A549 (cell line): ENCODE data around the gene ELN. TPM values are rescaled to one million over a fixed set of nuclear protein-coding genes. Genes with fewer than 3 reads are reported as not detected.

Source experiments
- ATAC-seq, 2 experiments: fragments of 200-7000 bp in 1 of 2; fragments of >200 bp in 1 of 2; cut with Nextera tagmentation in 1 of 2; cut with Tn5 transposase in 1 of 2; 3 replicates each; pipeline versions ENCODE4 v1.8.0 to v1.9.1; 2018 to 2020; ENCODE audit warnings: mild to moderate bottlenecking in 1 of 2, moderate library complexity in 1 of 2
- CTCF ChIA-PET: fragments of 300-600 bp; sonication (Branson Sonifier 250); formaldehyde crosslinking; extraction: SDS; loops from one replicate; lab custom pipeline; 2021; ENCODE audit warnings: antibody characterized with exemption, inconsistent platforms; lab: Yijun Ruan, JAX
- POLR2A ChIA-PET: fragments of 350-600 bp; formaldehyde crosslinking; extraction: SDS; loops from one replicate; lab custom pipeline; 2021; ENCODE audit warnings: antibody characterized with exemption, inconsistent platforms; lab: Yijun Ruan, JAX
- DNase-seq, 2 experiments: peaks; one replicate each; pipeline versions ENCODE4 v3.0.0 to v3.0.0-alpha.2; 2011 to 2016; ENCODE audit warnings: low read depth in 1 of 2, low spot score in 1 of 2
- FAIRE-seq: peaks from 2 replicates; lab custom pipeline; 2011; peaks lifted over from hg19 to GRCh38; lab: Jason Lieb, UNC
- H3K27ac ChIP-seq, 2 experiments: fragments of >200 bp; sonication (Bioruptor Twin); formaldehyde crosslinking; 3 replicates each; pipeline ENCODE4 v1.5.1; 2016 to 2017
- H3K4me1 ChIP-seq: fragments of >200 bp; sonication (Bioruptor Twin); formaldehyde crosslinking; 3 replicates; pipeline ENCODE4 v1.6.1; 2016
- H3K4me2 ChIP-seq: fragments of >200 bp; sonication (Bioruptor Twin); formaldehyde crosslinking; 3 replicates; pipeline ENCODE4 v1.6.1; 2016
- H3K4me3 ChIP-seq: fragments of >200 bp; sonication (Bioruptor Twin); formaldehyde crosslinking; 3 replicates; pipeline ENCODE4 v1.5.1; 2016
- H3K9me3 ChIP-seq: fragments of >200 bp; sonication (Bioruptor Twin); formaldehyde crosslinking; 3 replicates; pipeline ENCODE4 v1.6.1; 2016
- BHLHE40 ChIP-seq: IDR thresholded peaks from 2 replicates; pipeline ENCODE4 v1.6.1; 2012; ENCODE audit warnings: low read depth, low read length, inconsistent platforms
- E2F6 ChIP-seq: IDR thresholded peaks from 2 replicates; pipeline ENCODE4 v1.6.1; 2012; ENCODE audit warnings: low read depth, borderline replicate concordance
- EHF ChIP-seq: fragments of 250-450 bp; sonication (Bioruptor Pico); IDR thresholded peaks from 2 replicates; pipeline ENCODE4 v1.5.0; 2020; ENCODE audit warnings: mild to moderate bottlenecking
- EP300 ChIP-seq, 2 experiments: fragments of >200 bp; sonication (Bioruptor Twin); formaldehyde crosslinking; IDR thresholded peaks; 2 replicates in 1 of 2; 3 replicates in 1 of 2; pipeline ENCODE4 v1.6.1; 2016 to 2017
- FOSL2 ChIP-seq, 2 experiments: fragments of 450-650 bp in 1 of 2; fragments of >200 bp in 1 of 2; sonication (Bioruptor Twin) in 1 of 2; formaldehyde crosslinking; IDR thresholded peaks; 2 replicates each; pipeline versions ENCODE4 v1.5.0 to v1.6.1; 2016 to 2020; ENCODE audit warnings: mild to moderate bottlenecking in 1 of 2, moderate library complexity in 1 of 2
- FOXS1 ChIP-seq: fragments of 250-450 bp; sonication (Bioruptor Pico); IDR thresholded peaks from 2 replicates; pipeline ENCODE4 v1.5.0; 2020; ENCODE audit warnings: mild to moderate bottlenecking, moderate library complexity
- GATA3 ChIP-seq: IDR thresholded peaks from 2 replicates; pipeline ENCODE4 v1.6.1; 2012; ENCODE audit warnings: borderline replicate concordance
- HOXA7 ChIP-seq: fragments of 250-450 bp; sonication (Bioruptor Pico); IDR thresholded peaks from 2 replicates; pipeline ENCODE4 v1.5.0; 2020; ENCODE audit warnings: mild to moderate bottlenecking, moderate library complexity
- KDM1A ChIP-seq: fragments of 200-600 bp; sonication (generic); IDR thresholded peaks from 2 replicates; pipeline ENCODE4 v1.6.1; 2016; ENCODE audit warnings: low read depth, mild to moderate bottlenecking
- KDM5A ChIP-seq: fragments of 200-600 bp; sonication (generic); IDR thresholded peaks from 2 replicates; pipeline ENCODE4 v1.6.1; 2016; ENCODE audit warnings: antibody characterized with exemption, mild to moderate bottlenecking
- MAFK ChIP-seq: fragments of 450-650 bp; IDR thresholded peaks from 2 replicates; pipeline ENCODE4 v1.6.1; 2014; ENCODE audit not compliant: partially characterized antibody
- RCOR1 ChIP-seq: fragments of 150-350 bp; IDR thresholded peaks from 2 replicates; pipeline ENCODE4 v1.6.1; 2014; ENCODE audit warnings: antibody characterized with exemption, low read length, low read depth
- REST ChIP-seq: fragments of 200-600 bp; sonication (generic); IDR thresholded peaks from 2 replicates; pipeline ENCODE4 v1.6.1; 2016; ENCODE audit warnings: antibody characterized with exemption, mild to moderate bottlenecking, moderate library complexity
- RNF2 ChIP-seq: fragments of 200-600 bp; sonication (generic); IDR thresholded peaks from 2 replicates; pipeline ENCODE4 v1.6.1; 2016; ENCODE audit warnings: low read depth, mild to moderate bottlenecking, antibody characterized with exemption, moderate library complexity, borderline replicate concordance
- SREBF2 ChIP-seq: fragments of 450-650 bp; IDR thresholded peaks from 2 replicates; pipeline ENCODE4 v1.6.1; 2014; ENCODE audit warnings: mild to moderate bottlenecking, moderate library complexity
- USF2 ChIP-seq: fragments of 450-650 bp; IDR thresholded peaks from 2 replicates; pipeline ENCODE4 v1.6.1; 2014; ENCODE audit warnings: antibody characterized with exemption
- ZC3H11A ChIP-seq: fragments of 450-650 bp; IDR thresholded peaks from 2 replicates; pipeline ENCODE4 v1.6.1; 2014; ENCODE audit warnings: antibody characterized with exemption, mild to moderate bottlenecking
- ZSCAN20 ChIP-seq: fragments of 250-450 bp; sonication (Bioruptor Pico); IDR thresholded peaks from 2 replicates; pipeline ENCODE4 v1.8.0; 2022; ENCODE audit warnings: mild to moderate bottlenecking, moderate library complexity
- WGBS: methylation state at CpG from one replicate; pipeline ENCODE4 v1.1.6; 2017; ENCODE audit errors: missing lambda C conversion rate; 5-methylcytosine and 5-hydroxymethylcytosine counted together
- polyA plus RNA-seq, 4 experiments: library from polyadenylated mRNA; depleted of rRNA in 3 of 4; stranded (reverse); fragments of >200 nt; fragmentation: RNase III in 1 of 4; extraction: RNeasy Plus Mini Kit Qiagen cat#74134 plus additional on column Dnase treatment in 1 of 4; gene quantifications; 2 replicates in 3 of 4; 3 replicates in 1 of 4; pipeline ENCODE4 v1.2.3, GENCODE V29; 2011 to 2017
- TF ChIP-seq, protein P1 (sequence below): fragments of >200 bp; sonication (Bioruptor Twin); formaldehyde crosslinking; IDR thresholded peaks from 3 replicates; pipeline ENCODE4 v1.6.1; 2016
- TF ChIP-seq, protein P2 (sequence below): fragments of 150-350 bp; IDR thresholded peaks from 2 replicates; pipeline ENCODE4 v1.6.1; 2014; ENCODE audit warnings: low read depth, mild to moderate bottlenecking, low read length

ELN gene
- polyA plus RNA-seq, 2 of the 4 experiments (the other 2 are of a cell fraction): 0.09 to 0.16 TPM

- POLR2A ChIA-PET: no interaction called here
- no peak for FAIRE-seq
- DNase-seq: no peak
- no peak for ATAC-seq
- H3K4me2 ChIP-seq: no peak overlapping the region
- H3K27ac ChIP-seq: no peak overlapping the region
- TF ChIP-seq ZC3H11A (peak; percentile 68), FOXS1 (no peak)
- CTCF ChIA-PET: interaction anchor here (1.4 kb wide), 1 partner anchor 35 kb away, joined by 4 read pairs; no protein-coding TSS in a partner anchor
- H3K4me1 ChIP-seq: no peaks in the 10 kb centered on the region
- H3K4me3 ChIP-seq: no peak overlapping the region
- H3K9me3 ChIP-seq: peaks cover 14% of the 10 kb centered on the region
- 89% methylated on average over 7 of the region's 7 CpGs for WGBS
Observed at GRCh38 chr7:73991522-73992100, 36.4 kb upstream of the ELN start.

GRCh38 chr7:73992101-73992562 lies 35.8 kb upstream of the ELN start:
- POLR2A ChIA-PET: no interaction called here
- Histone ChIP-seq H3K4me1 (no peaks in the 10 kb centered on the region), H3K4me2 (no peak overlapping the region), H3K9me3 (peaks cover 14% of the 10 kb centered on the region), H3K4me3 (no peak overlapping the region)
- ATAC-seq: no peak; a peak in 1 of 6 replicates
- no peak for FAIRE-seq
- DNase-seq: no peak
- TF ChIP-seq HOXA7 (CRISPR knock-in tag): no peak
- no peak for TF ChIP-seq ZSCAN20 (CRISPR knock-in tag)
- no peak for TF ChIP-seq SREBF2
- no peak for TF ChIP-seq KDM1A
- TF ChIP-seq FOXS1: no peak
- TF ChIP-seq RNF2: no peak
- no peak for TF ChIP-seq BHLHE40
- no peak for TF ChIP-seq EHF
- TF ChIP-seq USF2: no peak
- TF ChIP-seq FOSL2 (IDR thresholded peaks at IDR 0.05): no peak
- TF ChIP-seq FOSL2 (CRISPR knock-in tag; IDR thresholded peaks at IDR 0.05): no peak
- TF ChIP-seq, all 56 proteins: peak for 0
- 81% methylated on average over 15 of the region's 18 CpGs for WGBS
- CTCF ChIA-PET: interaction anchor here (1.4 kb wide), 1 partner anchor 35 kb away, joined by 4 read pairs; no protein-coding TSS in a partner anchor
- H3K27ac ChIP-seq: no peak overlapping the region

DNA sequence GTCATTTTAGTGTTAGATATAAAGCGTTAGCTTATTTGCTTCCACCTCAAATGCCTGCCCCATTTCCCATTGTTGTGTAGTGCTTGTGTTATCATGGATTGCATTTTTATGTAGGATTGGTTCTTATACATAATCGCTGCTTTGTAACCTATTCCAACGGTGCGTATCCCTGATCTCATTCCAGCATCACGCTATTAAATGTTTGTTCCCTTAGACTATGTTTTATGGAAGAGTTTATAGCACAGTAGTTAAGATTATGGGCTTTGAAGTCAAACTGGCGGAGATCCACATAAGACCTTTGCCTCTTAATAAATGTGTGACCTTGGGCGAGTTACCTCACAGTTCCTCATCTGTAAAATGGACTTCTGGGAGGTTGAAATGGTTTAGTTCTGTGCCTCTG lies 34.0 kb upstream of the ELN start:
- CTCF ChIA-PET: no interaction called here
- H3K4me1 ChIP-seq: no peaks in the 10 kb centered on the region
- H3K4me3 ChIP-seq: no peak overlapping the region
- H3K9me3 ChIP-seq: peaks cover 14% of the 10 kb centered on the region
- no peak for TF ChIP-seq SREBF2
- no peak for TF ChIP-seq KDM5A
- TF ChIP-seq RCOR1: no peak
- TF ChIP-seq, protein P1, sequence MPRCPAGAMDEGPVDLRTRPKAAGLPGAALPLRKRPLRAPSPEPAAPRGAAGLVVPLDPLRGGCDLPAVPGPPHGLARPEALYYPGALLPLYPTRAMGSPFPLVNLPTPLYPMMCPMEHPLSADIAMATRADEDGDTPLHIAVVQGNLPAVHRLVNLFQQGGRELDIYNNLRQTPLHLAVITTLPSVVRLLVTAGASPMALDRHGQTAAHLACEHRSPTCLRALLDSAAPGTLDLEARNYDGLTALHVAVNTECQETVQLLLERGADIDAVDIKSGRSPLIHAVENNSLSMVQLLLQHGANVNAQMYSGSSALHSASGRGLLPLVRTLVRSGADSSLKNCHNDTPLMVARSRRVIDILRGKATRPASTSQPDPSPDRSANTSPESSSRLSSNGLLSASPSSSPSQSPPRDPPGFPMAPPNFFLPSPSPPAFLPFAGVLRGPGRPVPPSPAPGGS: no peak
- no peak for TF ChIP-seq EP300 (IDR thresholded peaks at IDR 0.05)
- no peak for TF ChIP-seq E2F6
- no peak for TF ChIP-seq MAFK
- TF ChIP-seq USF2: no peak
- TF ChIP-seq REST: no peak
- TF ChIP-seq GATA3: no peak
- TF ChIP-seq, protein P2, sequence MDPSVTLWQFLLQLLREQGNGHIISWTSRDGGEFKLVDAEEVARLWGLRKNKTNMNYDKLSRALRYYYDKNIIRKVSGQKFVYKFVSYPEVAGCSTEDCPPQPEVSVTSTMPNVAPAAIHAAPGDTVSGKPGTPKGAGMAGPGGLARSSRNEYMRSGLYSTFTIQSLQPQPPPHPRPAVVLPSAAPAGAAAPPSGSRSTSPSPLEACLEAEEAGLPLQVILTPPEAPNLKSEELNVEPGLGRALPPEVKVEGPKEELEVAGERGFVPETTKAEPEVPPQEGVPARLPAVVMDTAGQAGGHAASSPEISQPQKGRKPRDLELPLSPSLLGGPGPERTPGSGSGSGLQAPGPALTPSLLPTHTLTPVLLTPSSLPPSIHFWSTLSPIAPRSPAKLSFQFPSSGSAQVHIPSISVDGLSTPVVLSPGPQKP: no peak
- TF ChIP-seq, all 56 proteins: peak for 0
- no peak overlapping the region for H3K27ac ChIP-seq
- no peak for DNase-seq
- POLR2A ChIA-PET: no interaction called here
- peak; percentile 59 for FAIRE-seq
- no peak for ATAC-seq
- H3K4me2 ChIP-seq: no peak overlapping the region
- WGBS: 78% methylated on average over 7 of the region's 7 CpGs
